ENCODE results near the gene VSIR.

Gene VSIR

DNA sequence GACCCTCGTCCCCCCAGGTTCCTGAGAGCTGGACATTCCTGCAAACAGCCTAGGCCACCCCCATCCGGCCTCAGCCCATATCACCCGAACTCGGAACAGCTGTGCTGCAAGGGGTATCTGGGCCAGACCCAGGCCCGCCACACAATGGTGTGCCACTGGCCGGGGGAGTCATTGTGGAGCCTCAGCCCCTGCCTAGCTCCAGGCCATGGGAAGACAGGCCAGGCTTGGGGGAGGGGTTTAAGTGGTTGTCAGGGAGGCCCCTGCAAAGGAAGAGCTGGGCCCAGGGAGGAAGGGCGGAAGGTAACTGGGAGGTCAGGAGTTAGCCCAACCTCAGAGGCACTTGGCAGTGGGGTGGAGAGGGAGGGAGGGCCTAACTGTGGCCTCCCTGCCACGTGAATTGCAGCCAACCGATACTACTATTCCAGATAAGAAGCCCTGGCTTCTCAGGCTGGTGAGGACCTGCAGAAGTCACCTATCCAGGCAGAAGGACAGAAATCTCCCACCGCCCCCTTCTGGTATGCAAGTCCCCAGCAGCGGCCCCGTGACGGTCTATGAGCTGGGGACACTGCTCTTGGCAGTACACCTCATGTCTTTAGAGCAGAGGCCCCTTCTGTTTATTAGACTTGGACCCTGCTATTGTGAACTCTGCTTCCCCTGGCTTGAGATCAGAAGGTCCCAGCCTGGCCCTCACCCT lies 26.8 kb downstream of the VSIR start:
- no peak for DNase-seq

DNA sequence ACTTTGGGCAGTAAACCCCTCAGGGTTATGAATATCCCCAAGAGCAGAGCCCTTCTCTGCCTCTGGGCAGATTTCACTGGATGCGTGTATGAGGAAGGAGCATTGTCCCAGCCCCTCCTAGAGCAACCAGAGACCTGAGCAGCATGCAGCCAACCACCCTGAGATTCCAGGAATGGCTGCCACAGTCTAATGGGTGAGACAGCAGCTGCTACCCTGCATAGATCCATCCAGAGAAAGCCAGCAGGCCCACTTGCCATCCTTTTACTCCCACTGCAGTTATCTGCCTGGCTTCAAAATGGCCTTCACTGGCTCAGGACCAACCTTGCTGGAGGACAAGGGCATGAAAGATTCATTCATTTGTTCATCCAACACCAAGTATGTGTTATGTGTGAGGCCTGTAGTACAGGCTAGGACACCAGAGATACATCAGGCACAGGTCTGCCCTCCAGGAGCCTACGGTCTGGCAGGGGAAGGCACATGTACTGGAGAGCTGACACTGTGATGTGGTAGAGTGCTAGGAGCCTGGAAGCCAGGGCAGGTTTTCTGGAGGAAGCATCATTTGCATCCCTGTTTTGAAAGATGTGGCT lies 27.6 kb downstream of the VSIR start:
- no peak for DNase-seq

DNA sequence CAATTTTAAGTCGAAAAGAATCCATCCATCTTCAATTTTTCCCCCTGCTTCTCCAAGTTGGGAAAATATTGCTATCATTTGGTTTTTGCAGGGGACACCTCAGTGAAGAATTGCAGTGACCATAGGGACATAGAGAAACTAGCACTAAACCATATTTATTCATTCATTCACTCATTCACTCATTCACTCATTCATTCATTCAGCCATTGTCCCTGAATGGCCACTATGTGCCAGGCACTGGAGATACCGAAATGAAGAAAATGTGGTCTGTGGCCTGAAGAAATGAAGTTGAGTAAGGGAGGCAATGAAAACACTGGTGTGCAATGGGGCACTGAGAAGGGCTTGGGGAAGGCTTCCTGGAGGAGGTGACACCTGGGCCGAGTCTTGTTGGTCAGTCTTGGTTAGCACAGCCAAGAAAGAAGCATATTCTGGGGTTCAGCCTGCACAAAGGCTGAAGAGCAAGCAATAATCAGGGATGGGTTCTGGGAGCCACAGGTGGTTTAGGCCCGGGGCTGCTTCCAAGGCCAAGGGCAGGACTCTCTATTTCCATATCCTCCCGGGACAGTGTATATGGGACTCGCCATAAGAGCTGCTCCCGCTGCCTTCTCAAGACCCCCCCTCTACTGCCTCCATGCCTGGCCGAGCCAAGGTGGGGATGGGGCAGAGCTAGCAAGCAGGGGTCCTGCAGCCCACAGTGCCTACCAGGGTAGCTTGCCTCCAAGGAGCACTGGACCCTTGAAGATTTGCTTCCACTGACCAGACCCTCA lies 28.2 kb downstream of the VSIR start:
- no peak for DNase-seq

DNA sequence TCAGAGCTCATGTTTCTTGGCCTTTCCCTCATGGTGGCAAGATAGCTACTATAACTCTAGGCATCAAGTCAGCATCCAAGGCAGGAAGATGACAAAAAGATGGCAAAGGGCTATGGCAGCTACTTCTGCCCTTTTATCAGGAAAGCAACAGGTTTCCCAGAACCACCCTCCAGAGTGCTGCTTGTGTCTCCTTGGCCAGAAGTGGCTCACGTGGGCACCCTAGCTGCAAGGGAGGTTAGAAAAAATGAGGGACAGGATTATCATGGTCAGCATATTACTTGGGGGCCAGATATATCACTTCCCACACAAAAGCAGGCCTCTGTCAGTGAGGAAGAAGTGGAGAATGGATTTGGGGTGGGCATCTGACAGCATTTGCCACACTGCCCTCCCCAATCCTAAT lies 29.5 kb downstream of the VSIR start:
- DNase-seq = no peak

DNA sequence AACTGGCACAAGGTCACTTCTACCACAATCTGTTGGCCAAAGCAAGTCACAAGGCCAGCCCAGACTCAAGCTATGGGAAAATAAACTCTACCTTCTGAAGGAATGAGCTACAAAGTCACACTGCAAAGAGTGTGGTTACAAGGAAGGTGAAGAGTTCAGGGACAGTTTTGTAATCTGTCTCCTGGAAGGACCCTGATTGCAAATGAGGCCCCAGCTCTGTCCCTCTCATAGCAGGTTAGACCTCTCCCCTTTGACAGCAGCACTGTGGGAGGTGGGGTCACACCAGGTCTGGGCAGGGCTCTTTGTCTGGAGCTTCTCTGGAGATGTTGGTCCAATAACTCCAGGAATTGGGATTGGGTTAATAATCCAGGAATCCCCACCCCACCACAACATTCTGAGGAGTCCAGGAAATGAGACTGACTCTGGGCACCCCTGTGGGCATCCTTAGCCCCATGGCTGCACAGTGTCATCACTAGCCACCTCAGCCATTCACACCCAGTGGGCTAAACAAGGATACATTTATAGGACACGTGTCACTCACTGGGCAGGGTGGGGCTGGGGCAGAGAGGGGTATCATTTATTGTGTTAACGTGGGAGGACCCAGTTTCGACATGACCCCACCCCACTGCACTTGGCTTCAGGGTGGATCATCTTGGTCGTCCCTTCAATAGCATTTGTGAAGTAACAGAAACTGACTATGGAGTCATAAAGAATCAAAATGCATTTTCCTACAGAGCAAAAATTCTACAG lies 30.1 kb downstream of the VSIR start:
- DNase-seq = no peak

DNA sequence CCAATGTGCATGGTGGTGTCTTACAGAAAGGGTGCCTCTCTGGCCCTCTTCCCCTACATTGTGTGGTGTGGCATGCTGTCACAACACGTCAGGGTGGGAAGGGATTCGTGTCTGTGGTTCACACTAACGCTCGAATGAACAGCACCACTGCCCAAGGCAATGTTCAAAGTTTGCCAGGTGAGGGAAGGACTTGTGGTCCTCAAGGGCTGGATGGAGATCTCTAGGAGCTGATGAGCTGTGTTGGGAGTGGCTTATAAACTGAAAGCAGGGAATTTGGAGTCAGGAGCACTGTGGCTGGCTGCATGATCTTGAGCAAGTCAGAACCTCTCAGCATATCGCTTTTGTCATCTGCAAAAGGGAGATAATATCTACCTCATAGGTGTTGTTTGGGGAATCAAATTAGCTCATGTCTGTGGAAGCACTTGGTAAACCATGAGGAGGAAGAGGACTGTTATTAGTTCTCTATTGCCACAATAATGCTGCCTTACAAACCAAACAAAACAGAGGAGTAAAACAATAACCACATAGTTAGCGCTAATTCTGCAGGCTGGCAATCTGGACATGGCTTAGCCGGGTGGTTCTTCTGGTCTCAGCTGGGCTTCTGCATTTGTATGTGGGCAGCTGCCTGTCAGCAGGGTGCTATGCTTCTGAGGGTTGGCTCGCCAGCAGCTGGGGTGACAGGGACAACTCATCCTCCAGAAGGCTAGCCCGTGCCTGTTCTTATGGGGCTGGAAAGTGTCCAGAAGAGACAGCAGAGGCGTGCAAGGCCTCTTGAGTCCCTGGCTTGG lies 30.8 kb downstream of the VSIR start:
- no peak for DNase-seq

DNA sequence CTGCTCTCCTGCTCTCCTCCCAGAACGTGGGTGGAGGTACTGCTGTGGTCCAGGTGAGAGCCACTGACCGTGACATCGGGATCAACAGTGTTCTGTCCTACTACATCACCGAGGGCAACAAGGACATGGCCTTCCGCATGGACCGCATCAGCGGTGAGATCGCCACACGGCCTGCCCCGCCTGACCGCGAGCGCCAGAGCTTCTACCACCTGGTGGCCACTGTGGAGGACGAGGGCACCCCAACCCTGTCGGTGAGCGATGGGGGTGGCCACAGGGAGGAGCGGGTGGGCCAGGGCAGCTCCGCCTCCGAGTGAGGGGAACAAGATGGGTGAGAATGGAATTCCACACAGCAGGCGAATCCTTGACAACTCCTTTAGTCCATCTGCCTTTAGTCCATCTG lies 31.6 kb downstream of the VSIR start:
- DNase-seq = no peak

DNA sequence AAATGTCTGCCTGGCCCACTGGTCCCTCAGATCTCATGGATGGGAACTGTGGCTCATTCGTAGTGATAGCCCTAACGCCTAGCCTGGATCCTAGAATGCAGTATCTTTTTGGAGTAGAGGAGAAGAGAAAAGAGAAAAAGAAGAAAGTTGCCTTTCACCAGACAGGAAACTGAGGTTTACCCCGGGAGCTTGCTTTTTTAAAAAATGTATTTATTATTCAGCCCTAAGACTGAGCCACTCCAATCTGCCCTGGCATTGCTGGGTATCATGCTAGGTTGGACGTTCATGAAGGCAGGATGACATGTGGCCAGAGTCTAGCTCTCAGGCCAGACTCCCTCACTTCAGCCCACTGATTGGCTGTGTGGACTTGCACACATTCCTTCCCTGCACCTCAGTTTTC lies 32.3 kb downstream of the VSIR start:
- DNase-seq = no peak

DNA sequence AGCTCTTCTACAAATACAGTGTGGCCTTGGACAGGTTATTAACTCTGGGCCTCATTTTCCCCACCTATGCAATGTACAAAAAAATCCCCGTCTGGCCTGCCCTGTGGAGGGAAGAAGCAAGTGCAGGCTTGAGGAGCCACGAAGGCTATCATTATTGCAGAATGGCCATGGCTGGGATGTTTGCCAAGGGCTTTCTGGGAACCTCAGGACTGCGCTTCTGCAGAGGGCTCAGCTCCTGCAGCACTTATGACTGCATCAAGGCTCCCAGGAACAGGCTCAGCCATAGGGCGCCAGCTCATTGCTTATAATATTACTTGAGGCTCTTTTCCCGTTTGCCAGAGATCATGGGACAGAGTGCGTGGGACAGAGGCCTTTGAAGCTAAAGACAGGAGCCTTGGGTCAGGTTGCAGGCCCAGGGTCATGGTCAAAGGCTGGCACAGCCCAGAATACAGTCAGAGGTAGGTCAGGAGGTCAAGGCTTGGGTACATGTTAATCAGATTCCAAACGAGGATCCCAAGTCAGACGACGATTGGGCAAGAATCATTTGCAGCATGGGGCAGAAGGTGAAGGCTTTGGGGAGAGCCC lies 33.2 kb downstream of the VSIR start:
- DNase-seq = no peak

DNA sequence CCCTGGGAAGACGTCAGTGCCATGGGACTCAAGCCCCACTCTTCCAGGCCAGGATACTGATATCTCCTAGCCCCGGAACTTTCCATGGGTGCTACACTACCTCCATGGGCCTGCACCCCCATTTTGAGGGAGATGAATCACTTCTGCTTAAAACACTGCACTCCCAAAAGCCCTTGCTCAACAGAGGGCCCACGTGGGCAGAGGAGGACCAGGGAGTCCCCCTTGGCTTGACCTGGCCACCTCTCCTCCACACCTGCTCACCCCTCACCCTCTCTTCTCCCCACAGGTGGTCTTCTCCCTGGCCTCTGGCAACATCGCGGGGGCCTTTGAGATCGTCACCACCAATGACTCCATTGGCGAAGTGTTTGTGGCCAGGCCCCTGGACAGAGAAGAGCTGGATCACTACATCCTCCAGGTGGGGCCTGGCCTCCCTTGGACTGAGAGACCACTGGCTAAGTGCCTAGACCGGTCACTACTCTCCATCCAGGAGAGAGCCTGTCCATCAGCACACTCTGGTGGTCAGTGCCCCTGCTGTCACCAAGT lies 33.9 kb downstream of the VSIR start:
- no peak for DNase-seq

DNA sequence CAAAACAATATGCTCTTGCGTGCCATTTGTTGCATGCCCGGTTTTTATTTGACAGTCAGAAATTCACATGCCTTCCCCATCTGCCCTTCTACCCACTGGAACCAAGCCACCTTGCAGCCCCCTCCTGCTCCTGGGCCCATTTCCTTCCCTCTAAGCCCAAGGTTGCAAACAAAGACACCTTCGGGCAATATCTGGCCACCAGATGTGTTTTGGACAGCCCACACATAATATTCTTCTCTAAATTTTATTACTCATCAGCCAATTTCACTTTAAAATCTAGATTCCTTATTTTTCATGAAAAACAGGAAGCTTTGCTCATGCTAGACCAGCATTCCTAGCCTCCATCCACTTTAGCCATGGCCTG lies 35.5 kb downstream of the VSIR start:
- no peak for DNase-seq

DNA sequence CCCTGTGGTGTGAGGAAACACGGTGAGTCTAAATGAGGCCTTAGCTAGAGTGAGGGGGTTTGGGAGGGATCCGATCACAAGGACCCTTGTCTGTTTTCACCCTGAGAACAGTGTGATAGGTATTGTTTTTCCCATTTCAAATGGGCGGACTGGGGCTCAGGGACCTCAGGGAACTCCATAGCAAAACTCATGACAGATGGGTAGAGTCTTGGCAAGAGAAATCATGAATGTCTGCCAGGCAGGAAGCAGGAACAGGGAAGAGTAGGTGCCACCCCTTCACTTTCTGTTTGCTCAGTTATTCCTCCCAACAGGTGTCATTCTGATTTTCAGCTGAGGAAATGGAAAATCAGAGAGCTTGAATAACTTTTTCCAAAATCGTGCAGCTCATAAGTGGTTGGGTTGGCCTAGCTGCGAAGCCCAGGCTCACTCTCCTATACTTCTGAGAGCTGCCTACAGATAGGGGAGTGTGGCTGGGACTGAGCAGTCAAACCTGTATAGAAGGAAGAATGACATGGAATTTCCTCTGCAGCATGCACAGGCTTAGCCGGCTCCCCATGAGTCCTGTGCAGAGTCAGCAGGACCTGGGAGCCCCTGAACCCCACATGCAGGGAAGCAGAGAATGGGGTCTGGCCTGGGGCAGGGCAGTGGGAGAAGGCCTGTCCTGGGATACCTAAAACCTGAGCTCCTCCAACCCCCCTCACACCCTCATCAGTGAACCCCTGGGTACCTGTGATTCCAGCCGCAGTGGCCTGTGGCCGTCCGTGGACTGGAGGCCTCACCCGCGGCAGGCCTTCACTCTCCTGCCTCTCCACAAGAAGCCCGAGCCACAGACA lies 36.1 kb downstream of the VSIR start:
- no peak for DNase-seq

DNA sequence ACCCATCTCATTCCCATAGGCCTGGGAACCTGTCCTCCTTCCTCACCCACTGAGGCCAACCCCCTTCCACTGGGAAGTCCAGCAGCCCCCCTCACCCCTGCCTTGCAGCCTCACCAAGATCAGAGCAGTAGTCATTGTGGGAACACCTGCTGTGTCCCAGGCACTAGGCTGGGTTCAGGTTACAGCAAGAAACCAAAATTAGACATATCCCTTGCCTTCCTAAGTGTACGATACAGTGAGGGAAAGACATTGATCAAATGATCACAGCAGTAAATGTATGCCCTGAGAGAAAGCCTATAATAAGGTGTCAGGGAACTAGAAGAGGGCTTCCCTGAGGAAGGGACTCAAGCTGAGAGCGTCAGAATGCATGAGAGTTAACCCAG lies 36.8 kb downstream of the VSIR start:
- no peak for DNase-seq

DNA sequence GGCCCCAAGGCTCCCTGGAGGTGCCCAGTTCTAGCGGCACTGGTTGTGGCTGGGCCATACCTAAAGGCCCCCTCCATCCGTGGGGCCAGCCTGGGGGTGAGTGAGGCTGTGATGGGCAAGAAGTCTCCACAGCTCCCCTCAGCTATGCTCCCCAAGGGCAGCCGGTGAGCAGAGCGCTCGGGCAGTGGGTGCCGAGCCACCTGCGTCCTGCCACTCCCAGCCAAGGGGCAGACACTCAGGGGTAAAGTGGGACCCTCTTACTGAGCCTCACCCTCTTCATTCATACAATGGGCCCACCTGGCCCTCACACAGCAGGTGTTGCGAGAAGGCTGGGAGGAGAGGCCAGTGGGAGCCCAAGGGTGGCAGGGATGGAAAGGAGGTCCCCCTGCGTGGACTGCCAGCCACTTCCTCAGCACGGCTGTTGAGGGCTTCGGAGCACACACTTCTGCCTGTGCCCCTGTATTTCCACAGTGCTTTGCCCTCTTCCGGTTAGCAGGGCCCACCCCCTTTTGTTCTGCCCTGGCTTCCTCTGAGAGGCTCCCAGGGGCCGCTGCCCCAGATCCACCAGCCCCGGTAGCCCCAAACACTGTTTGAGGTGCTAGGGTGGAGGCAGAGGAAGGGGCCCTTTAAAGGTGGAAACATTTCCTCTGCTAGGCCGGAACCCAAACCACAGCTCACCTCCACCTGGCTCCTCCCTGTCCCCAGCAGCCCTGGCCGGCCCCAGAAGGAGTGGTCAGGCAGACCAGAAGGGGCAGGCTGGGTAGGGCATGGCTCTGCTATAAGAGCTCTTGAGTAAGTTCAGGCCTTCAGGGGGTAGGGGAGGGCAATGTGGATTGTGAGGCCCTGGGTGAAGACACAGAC lies 37.4 kb downstream of the VSIR start:
- no peak for DNase-seq

DNA sequence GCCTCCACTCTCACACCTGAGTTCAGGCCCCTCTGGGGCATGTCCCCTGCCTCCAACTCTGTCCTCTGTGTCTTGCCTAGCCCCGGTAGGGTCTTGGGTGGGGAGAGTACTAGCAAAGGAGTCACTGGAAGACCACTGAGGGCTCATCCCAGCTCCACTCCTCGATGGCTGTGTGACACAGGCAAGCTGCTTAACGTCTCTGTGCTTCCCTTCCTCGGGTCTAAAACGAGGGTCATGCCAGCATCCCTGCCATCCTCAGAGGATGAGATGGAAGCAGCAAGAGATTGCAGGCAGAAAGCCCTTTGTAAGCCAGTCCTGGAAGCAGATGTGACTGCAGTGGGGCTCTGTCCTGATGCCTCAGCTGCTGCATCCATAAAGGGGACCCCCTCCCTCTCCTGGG lies 38.5 kb downstream of the VSIR start:
- no peak for DNase-seq

DNA sequence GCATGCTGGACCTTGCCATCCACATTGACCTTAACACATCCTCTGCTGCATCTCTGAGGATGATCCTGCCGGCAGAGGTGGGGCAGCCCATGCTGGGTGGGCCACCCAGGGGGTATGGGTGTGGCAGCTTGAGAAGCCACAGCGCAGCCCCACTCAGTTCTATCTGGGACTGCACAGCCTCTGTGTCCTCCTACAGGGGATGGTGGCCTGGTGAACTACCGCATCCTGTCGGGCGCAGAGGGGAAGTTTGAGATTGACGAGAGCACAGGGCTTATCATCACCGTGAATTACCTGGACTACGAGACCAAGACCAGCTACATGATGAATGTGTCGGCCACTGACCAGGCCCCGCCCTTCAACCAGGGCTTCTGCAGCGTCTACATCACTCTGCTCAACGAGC lies 41.5 kb downstream of the VSIR start:
- no peak for DNase-seq

DNA sequence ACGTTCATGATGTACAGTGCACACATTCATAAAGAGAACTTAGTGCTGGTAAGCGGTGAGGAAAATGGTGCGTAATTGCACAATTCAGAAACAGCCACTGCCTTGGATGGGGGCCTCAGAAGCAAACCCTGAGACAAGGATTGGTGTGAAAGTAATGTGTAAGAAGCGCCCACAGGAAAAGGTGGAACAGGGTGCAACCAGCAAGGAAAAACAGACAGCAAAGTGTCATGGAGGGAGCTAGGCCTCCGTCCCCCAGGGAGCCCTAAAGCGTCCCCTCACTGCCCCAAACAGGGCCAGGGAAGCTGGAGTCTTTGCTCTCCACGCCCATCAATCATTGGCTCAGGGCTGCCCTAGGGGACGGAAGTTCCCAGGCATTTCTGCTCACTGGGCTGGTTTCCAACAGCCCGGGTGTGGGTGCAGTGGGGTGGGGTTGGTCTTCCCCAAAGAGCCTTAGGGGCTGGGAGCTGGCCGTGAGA lies 44.1 kb downstream of the VSIR start:
- DNase-seq = no peak

DNA sequence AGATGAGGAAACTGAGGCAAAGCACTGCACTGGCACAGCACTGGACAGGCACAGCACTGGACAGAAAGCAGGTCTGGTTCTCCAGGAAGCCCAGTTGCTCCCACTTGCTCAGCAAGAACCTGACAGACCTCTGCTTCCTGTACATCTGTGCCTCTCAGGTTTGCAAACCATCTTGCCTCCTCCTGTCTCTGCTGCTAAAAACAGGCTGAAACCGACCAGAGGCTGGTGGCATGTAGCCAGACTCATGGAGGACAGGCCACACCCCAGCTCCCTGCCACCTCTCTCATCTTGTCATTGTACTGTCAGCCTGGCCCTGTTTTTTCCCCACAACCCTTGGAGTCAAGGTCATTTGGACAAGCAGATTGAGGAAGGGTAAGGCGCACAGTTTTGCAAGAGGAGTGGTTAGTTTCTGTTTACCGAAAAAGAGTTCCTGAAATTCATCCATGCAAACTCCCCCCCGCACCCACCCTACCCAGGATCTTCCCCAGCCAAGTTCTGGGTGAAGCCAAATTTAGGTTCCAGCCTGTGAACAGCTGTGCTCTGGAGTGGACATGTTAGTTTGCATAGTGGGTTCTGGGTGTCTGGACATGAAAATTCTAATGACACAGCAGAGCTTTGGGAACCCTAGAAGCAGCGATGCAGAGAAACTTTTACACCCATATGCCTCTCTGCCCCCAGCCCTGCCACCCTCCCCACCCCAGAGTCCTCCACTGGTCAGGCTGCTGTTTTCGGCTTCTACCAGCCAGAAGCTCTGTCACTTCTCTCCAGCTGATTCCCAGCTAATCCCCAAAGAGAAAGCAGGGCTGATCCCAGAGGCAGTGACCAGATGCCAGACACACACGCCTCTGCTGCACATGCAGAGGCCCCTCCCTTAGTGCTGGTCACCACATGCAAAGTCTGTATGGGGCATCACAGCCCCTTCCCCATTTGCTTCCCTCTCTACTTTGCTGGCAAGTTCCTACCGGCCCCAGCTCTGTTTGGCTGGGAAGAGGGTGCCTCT lies 45.3 kb downstream of the VSIR start:
- peak; percentile 23 for DNase-seq

All from NCI-H510A treated with DMSO at 0.1 percent for 48 hours (cell line).